ENCODE data around the gene LYPD6. TPM values are rescaled to one million over a fixed set of nuclear protein-coding genes. Genes with fewer than 3 reads are reported as not detected.
"Not testable (repeated sequence)": the region's sequence is repeated elsewhere in the genome, so short reads cannot be mapped to it uniquely, and the experiment has no call there.

The LYPD6 gene
- total and polyA plus RNA-seq, 2 donors from 2014 or later = 1.1 to 2.2 TPM

- Histone ChIP-seq H3K9me3 (ENCODE audit: control insufficient read depth in 2 of 3, insufficient read depth in 1 of 3, low read length in 3 of 3) (no peaks in the 10 kb centered on the region), H3K27ac (ENCODE audit: low read depth in 2 of 2, low read length in 2 of 2) (no peak overlapping the region), H3K4me1 (ENCODE audit: control insufficient read depth in 2 of 3, insufficient read depth in 2 of 3, low read depth in 1 of 3, low read length in 3 of 3) (no peaks in the 10 kb centered on the region), H3K27me3 (ENCODE audit: control insufficient read depth, insufficient read depth, low read length) (no peaks in the 10 kb centered on the region), H3K4me3 (ENCODE audit: low read length in 3 of 3) (no peak overlapping the region), H3K9ac (ENCODE audit: low read length in 3 of 3) (no peak overlapping the region), H3K36me3 (ENCODE audit: control insufficient read depth in 2 of 3, insufficient read depth in 3 of 3, low read length in 3 of 3) (no peaks in the 10 kb centered on the region)
- TF ChIP-seq CTCF (IDR thresholded peaks at IDR 0.05; ENCODE audit: borderline replicate concordance, extremely low read depth, insufficient read depth) = no peak
- DNase-seq (no peak), FAIRE-seq (no peak)
- intact Hi-C loops (cut with DNase I) = no loop called here
Observed at GRCh38 chr2:149492923-149493322, 162.5 kb downstream of the LYPD6 start.

GRCh38 chr2:149499204-149499603, 168.8 kb downstream of the LYPD6 start:
- H3K36me3 ChIP-seq (ENCODE audit: control insufficient read depth in 2 of 3, insufficient read depth in 3 of 3, low read length in 3 of 3); FAIRE-seq; H3K27me3 ChIP-seq (ENCODE audit: control insufficient read depth, insufficient read depth, low read length); H3K4me3 ChIP-seq (ENCODE audit: low read length in 3 of 3); DNase-seq; H3K9ac ChIP-seq (ENCODE audit: low read length in 3 of 3); H3K27ac ChIP-seq (ENCODE audit: low read depth in 2 of 2, low read length in 2 of 2); H3K4me1 ChIP-seq (ENCODE audit: control insufficient read depth in 2 of 3, insufficient read depth in 2 of 3, low read depth in 1 of 3, low read length in 3 of 3); H3K9me3 ChIP-seq (ENCODE audit: control insufficient read depth in 2 of 3, insufficient read depth in 1 of 3, low read length in 3 of 3); intact Hi-C loops (cut with DNase I): not testable (repeated sequence)

- H3K27ac ChIP-seq (ENCODE audit: low read depth in 2 of 2, low read length in 2 of 2); H3K9me3 ChIP-seq (ENCODE audit: control insufficient read depth in 2 of 3, insufficient read depth in 1 of 3, low read length in 3 of 3); H3K27me3 ChIP-seq (ENCODE audit: control insufficient read depth, insufficient read depth, low read length); DNase-seq; H3K9ac ChIP-seq (ENCODE audit: low read length in 3 of 3); H3K4me3 ChIP-seq (ENCODE audit: low read length in 3 of 3); FAIRE-seq; H3K4me1 ChIP-seq (ENCODE audit: control insufficient read depth in 2 of 3, insufficient read depth in 2 of 3, low read depth in 1 of 3, low read length in 3 of 3); H3K36me3 ChIP-seq (ENCODE audit: control insufficient read depth in 2 of 3, insufficient read depth in 3 of 3, low read length in 3 of 3); intact Hi-C loops (cut with DNase I): not testable (repeated sequence)
Observed at GRCh38 chr2:149506808-149507207, 176.4 kb downstream of the LYPD6 start.

GRCh38 chr2:149507974-149508373, 177.6 kb downstream of the LYPD6 start:
- FAIRE-seq (no peak), DNase-seq (no peak)
- intact Hi-C loops (cut with DNase I) = no loop called here
- no peaks in the 10 kb centered on the region for H3K36me3 ChIP-seq (ENCODE audit: control insufficient read depth in 2 of 3, insufficient read depth in 3 of 3, low read length in 3 of 3)
- no peak overlapping the region for H3K4me3 ChIP-seq (ENCODE audit: low read length in 3 of 3)
- no peak overlapping the region for H3K9ac ChIP-seq (ENCODE audit: low read length in 3 of 3)
- no peaks in the 10 kb centered on the region for H3K9me3 ChIP-seq (ENCODE audit: control insufficient read depth in 2 of 3, insufficient read depth in 1 of 3, low read length in 3 of 3)
- no peak overlapping the region for H3K27ac ChIP-seq (ENCODE audit: low read depth in 2 of 2, low read length in 2 of 2)
- H3K4me1 ChIP-seq (ENCODE audit: control insufficient read depth in 2 of 3, insufficient read depth in 2 of 3, low read depth in 1 of 3, low read length in 3 of 3) = no peaks in the 10 kb centered on the region
- TF ChIP-seq CTCF (IDR thresholded peaks at IDR 0.05; ENCODE audit: borderline replicate concordance, extremely low read depth, insufficient read depth) = no peak
- no peaks in the 10 kb centered on the region for H3K27me3 ChIP-seq (ENCODE audit: control insufficient read depth, insufficient read depth, low read length)

- Histone ChIP-seq H3K27me3 (ENCODE audit: control insufficient read depth, insufficient read depth, low read length) (no peaks in the 10 kb centered on the region), H3K27ac (ENCODE audit: low read depth in 2 of 2, low read length in 2 of 2) (no peak overlapping the region), H3K4me3 (ENCODE audit: low read length in 3 of 3) (no peak overlapping the region), H3K4me1 (ENCODE audit: control insufficient read depth in 2 of 3, insufficient read depth in 2 of 3, low read depth in 1 of 3, low read length in 3 of 3) (no peaks in the 10 kb centered on the region), H3K36me3 (ENCODE audit: control insufficient read depth in 2 of 3, insufficient read depth in 3 of 3, low read length in 3 of 3) (no peaks in the 10 kb centered on the region), H3K9ac (ENCODE audit: low read length in 3 of 3) (no peak overlapping the region), H3K9me3 (ENCODE audit: control insufficient read depth in 2 of 3, insufficient read depth in 1 of 3, low read length in 3 of 3) (no peaks in the 10 kb centered on the region)
- FAIRE-seq (no peak), DNase-seq (no peak)
- TF ChIP-seq CTCF (IDR thresholded peaks at IDR 0.05; ENCODE audit: borderline replicate concordance, extremely low read depth, insufficient read depth) = no peak
- intact Hi-C loops (cut with DNase I) = no loop called here
Observed at GRCh38 chr2:149513461-149513860, 183.1 kb downstream of the LYPD6 start.

Measured in kidney (tissue), 14 donors.